ENCODE data around the gene SLC22A12.

SLC22A12 gene

DNA sequence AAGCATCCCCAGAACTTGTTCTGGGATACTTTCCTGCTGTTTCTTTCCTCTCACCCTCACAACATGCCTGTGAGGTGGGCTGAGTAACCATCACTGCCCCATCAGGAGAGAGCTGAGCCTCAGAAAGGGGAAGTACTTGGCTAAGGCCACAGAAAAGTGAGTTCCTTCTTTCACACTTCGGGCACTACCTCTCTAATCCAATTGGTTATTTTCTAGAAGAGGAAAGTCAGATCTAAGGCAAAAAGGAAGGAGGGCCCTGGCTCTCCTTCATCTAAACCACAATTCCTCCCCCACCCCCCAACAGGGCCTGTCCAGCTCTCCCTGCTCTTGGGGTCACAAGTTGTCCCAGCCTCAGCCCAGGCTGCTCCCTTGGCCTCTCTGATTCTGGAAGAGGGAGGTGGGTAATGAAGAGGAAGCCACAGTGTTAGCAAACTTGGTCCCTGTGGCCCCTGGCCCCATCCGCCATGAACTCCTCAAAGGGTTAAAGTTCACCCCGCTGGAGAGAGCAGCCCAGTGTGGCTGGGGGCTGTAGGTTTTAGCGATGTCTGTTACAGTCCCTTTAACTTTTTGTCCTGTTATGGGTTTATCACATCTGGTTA is 34.0 kb downstream of the SLC22A12 start:
- H3K4me3 ChIP-seq (ENCODE audit: low read length in 2 of 2): no peak overlapping the region
- no peak overlapping the region for H3K9ac ChIP-seq (ENCODE audit: low read depth in 1 of 2, low read length in 2 of 2)
- H3K4me1 ChIP-seq (ENCODE audit: control insufficient read depth in 2 of 2, insufficient read depth in 2 of 2, low read length in 2 of 2): peaks cover 5 to 15% of the 10 kb centered on the region in 2 donors
- H3K36me3 ChIP-seq (ENCODE audit: control insufficient read depth in 2 of 2, insufficient read depth in 2 of 2, low read length in 2 of 2): no peaks in the 10 kb centered on the region
- no peaks in the 10 kb centered on the region for H3K27me3 ChIP-seq (ENCODE audit: control insufficient read depth in 2 of 2, insufficient read depth in 2 of 2, low read length in 2 of 2)
- no peak overlapping the region for H3K27ac ChIP-seq (ENCODE audit: low read depth in 2 of 2, low read length in 2 of 2)
- H3K9me3 ChIP-seq (ENCODE audit: control insufficient read depth in 2 of 2, low read length in 2 of 2): no peaks in the 10 kb centered on the region

GRCh38 chr11:64626637-64627036 is 35.6 kb downstream of the SLC22A12 start:
- H3K27me3 ChIP-seq (ENCODE audit: control insufficient read depth in 2 of 2, insufficient read depth in 2 of 2, low read length in 2 of 2): no peaks in the 10 kb centered on the region
- no peak overlapping the region for H3K4me3 ChIP-seq (ENCODE audit: low read length in 2 of 2)
- H3K27ac ChIP-seq (ENCODE audit: low read depth in 2 of 2, low read length in 2 of 2): no peak overlapping the region
- no peak overlapping the region for H3K9ac ChIP-seq (ENCODE audit: low read depth in 1 of 2, low read length in 2 of 2)
- H3K36me3 ChIP-seq (ENCODE audit: control insufficient read depth in 2 of 2, insufficient read depth in 2 of 2, low read length in 2 of 2): no peaks in the 10 kb centered on the region
- H3K4me1 ChIP-seq (ENCODE audit: control insufficient read depth in 2 of 2, insufficient read depth in 2 of 2, low read length in 2 of 2): no peaks in the 10 kb centered on the region
- no peaks in the 10 kb centered on the region for H3K9me3 ChIP-seq (ENCODE audit: control insufficient read depth in 2 of 2, low read length in 2 of 2)

GRCh38 chr11:64627371-64627770 is 36.4 kb downstream of the SLC22A12 start:
- Histone ChIP-seq H3K27me3 (ENCODE audit: control insufficient read depth in 2 of 2, insufficient read depth in 2 of 2, low read length in 2 of 2) (no peaks in the 10 kb centered on the region), H3K9ac (ENCODE audit: low read depth in 1 of 2, low read length in 2 of 2) (no peak overlapping the region), H3K4me3 (ENCODE audit: low read length in 2 of 2) (no peak overlapping the region), H3K36me3 (ENCODE audit: control insufficient read depth in 2 of 2, insufficient read depth in 2 of 2, low read length in 2 of 2) (no peaks in the 10 kb centered on the region), H3K4me1 (ENCODE audit: control insufficient read depth in 2 of 2, insufficient read depth in 2 of 2, low read length in 2 of 2) (no peaks in the 10 kb centered on the region), H3K27ac (ENCODE audit: low read depth in 2 of 2, low read length in 2 of 2) (no peak overlapping the region), H3K9me3 (ENCODE audit: control insufficient read depth in 2 of 2, low read length in 2 of 2) (no peaks in the 10 kb centered on the region)

- Histone ChIP-seq H3K9ac (ENCODE audit: low read depth in 1 of 2, low read length in 2 of 2) (no peak overlapping the region), H3K27me3 (ENCODE audit: control insufficient read depth in 2 of 2, insufficient read depth in 2 of 2, low read length in 2 of 2) (no peaks in the 10 kb centered on the region)
These were observed 37.6 kb downstream of the SLC22A12 start for GRCh38 chr11:64628596-64628995.

DNA sequence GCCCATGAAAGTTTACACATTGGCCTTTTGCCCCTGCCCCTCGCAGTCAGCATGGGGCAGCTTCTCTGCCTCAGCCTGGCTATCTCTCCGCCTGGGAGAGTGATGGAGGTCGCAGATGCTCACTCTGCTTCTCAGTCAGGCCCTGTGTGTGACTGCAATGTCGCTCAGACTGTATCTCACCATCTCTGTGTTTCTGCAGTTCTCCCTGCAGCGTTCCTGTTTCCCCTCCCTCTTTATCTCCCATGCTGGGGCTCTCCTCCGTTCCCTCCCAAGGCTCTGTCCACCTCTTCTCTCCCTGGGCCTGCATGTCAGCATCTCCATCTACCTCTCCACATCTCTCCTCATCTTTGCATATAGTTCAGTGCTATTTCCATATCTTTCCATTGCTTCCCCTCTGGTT is 38.1 kb downstream of the SLC22A12 start:
- H3K36me3 ChIP-seq (ENCODE audit: control insufficient read depth in 2 of 2, insufficient read depth in 2 of 2, low read length in 2 of 2): no peaks in the 10 kb centered on the region
- H3K27me3 ChIP-seq (ENCODE audit: control insufficient read depth in 2 of 2, insufficient read depth in 2 of 2, low read length in 2 of 2): no peaks in the 10 kb centered on the region
- H3K4me1 ChIP-seq (ENCODE audit: control insufficient read depth in 2 of 2, insufficient read depth in 2 of 2, low read length in 2 of 2): no peaks in the 10 kb centered on the region
- no peaks in the 10 kb centered on the region for H3K9me3 ChIP-seq (ENCODE audit: control insufficient read depth in 2 of 2, low read length in 2 of 2)
- H3K4me3 ChIP-seq (ENCODE audit: low read length in 2 of 2): no peak overlapping the region
- no peak overlapping the region for H3K9ac ChIP-seq (ENCODE audit: low read depth in 1 of 2, low read length in 2 of 2)
- H3K27ac ChIP-seq (ENCODE audit: low read depth in 2 of 2, low read length in 2 of 2): no peak overlapping the region

More at GRCh38 chr11:64628596-64628995, 37.6 kb downstream of the SLC22A12 start:
- Histone ChIP-seq H3K27ac (ENCODE audit: low read depth in 2 of 2, low read length in 2 of 2) (no peak overlapping the region), H3K4me3 (ENCODE audit: low read length in 2 of 2) (no peak overlapping the region), H3K9me3 (ENCODE audit: control insufficient read depth in 2 of 2, low read length in 2 of 2) (no peaks in the 10 kb centered on the region), H3K36me3 (ENCODE audit: control insufficient read depth in 2 of 2, insufficient read depth in 2 of 2, low read length in 2 of 2) (no peaks in the 10 kb centered on the region), H3K4me1 (ENCODE audit: control insufficient read depth in 2 of 2, insufficient read depth in 2 of 2, low read length in 2 of 2) (no peaks in the 10 kb centered on the region)

- Histone ChIP-seq H3K9ac (ENCODE audit: low read depth in 1 of 2, low read length in 2 of 2) (no peak overlapping the region), H3K4me1 (ENCODE audit: control insufficient read depth in 2 of 2, insufficient read depth in 2 of 2, low read length in 2 of 2) (no peaks in the 10 kb centered on the region), H3K4me3 (ENCODE audit: low read length in 2 of 2) (no peak overlapping the region), H3K27me3 (ENCODE audit: control insufficient read depth in 2 of 2, insufficient read depth in 2 of 2, low read length in 2 of 2) (no peaks in the 10 kb centered on the region), H3K27ac (ENCODE audit: low read depth in 2 of 2, low read length in 2 of 2) (no peak overlapping the region), H3K36me3 (ENCODE audit: control insufficient read depth in 2 of 2, insufficient read depth in 2 of 2, low read length in 2 of 2) (peaks cover 0 to 2% of the 10 kb centered on the region in 2 donors), H3K9me3 (ENCODE audit: control insufficient read depth in 2 of 2, low read length in 2 of 2) (no peaks in the 10 kb centered on the region)
These were observed 39.0 kb downstream of the SLC22A12 start for GRCh38 chr11:64629796-64630562.

DNA sequence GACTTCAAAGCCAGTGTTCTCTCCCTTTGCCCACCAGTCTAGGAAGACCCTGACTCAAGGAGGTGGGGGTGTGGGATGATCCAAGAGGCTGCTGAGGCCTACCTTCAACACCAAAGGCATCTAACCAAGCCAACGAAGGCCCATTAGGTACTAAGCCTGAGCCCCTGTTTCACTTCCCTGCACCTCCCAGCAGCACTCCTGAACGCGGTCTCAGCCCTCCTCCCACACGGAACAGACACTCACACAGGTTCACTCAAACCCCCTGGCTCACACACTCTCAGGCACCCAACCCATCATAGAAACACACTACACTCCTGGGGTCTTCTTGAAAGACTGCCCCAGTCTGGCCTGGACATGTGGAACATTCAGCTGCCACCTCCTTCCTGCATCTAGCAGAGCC is 40.7 kb downstream of the SLC22A12 start:
- no peak overlapping the region for H3K4me3 ChIP-seq (ENCODE audit: low read length in 2 of 2)
- H3K27me3 ChIP-seq (ENCODE audit: control insufficient read depth in 2 of 2, insufficient read depth in 2 of 2, low read length in 2 of 2): no peaks in the 10 kb centered on the region
- H3K4me1 ChIP-seq (ENCODE audit: control insufficient read depth in 2 of 2, insufficient read depth in 2 of 2, low read length in 2 of 2): no peaks in the 10 kb centered on the region
- no peak overlapping the region for H3K27ac ChIP-seq (ENCODE audit: low read depth in 2 of 2, low read length in 2 of 2)
- H3K9me3 ChIP-seq (ENCODE audit: control insufficient read depth in 2 of 2, low read length in 2 of 2): no peaks in the 10 kb centered on the region
- H3K9ac ChIP-seq (ENCODE audit: low read depth in 1 of 2, low read length in 2 of 2): no peak overlapping the region
- H3K36me3 ChIP-seq (ENCODE audit: control insufficient read depth in 2 of 2, insufficient read depth in 2 of 2, low read length in 2 of 2): peaks cover 0 to 2% of the 10 kb centered on the region in 2 donors

DNA sequence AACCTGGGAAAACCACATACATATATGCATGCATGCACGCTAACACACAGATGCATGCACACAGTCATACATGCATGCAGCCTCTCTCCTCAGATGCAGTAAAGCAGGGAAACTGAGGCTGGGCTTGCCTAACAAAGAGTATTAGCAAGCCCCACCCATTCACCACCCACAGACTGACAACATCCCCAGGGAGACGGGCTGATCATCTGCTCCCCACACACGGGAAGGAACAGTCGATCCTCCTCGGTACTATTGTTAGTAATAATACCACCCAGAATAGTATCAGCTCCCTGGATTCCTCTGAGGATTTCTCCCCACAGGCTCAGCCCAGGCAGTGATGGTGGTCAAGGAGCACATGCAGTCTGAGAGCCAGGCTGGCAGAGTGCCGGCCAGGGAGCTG is 41.2 kb downstream of the SLC22A12 start:
- no peak overlapping the region for H3K27ac ChIP-seq (ENCODE audit: low read depth in 2 of 2, low read length in 2 of 2)
- H3K9me3 ChIP-seq (ENCODE audit: control insufficient read depth in 2 of 2, low read length in 2 of 2): no peaks in the 10 kb centered on the region
- H3K4me1 ChIP-seq (ENCODE audit: control insufficient read depth in 2 of 2, insufficient read depth in 2 of 2, low read length in 2 of 2): no peaks in the 10 kb centered on the region
- H3K9ac ChIP-seq (ENCODE audit: low read depth in 1 of 2, low read length in 2 of 2): no peak overlapping the region
- H3K27me3 ChIP-seq (ENCODE audit: control insufficient read depth in 2 of 2, insufficient read depth in 2 of 2, low read length in 2 of 2): no peaks in the 10 kb centered on the region
- no peak overlapping the region for H3K4me3 ChIP-seq (ENCODE audit: low read length in 2 of 2)
- H3K36me3 ChIP-seq (ENCODE audit: control insufficient read depth in 2 of 2, insufficient read depth in 2 of 2, low read length in 2 of 2): peaks cover 0 to 2% of the 10 kb centered on the region in 2 donors

GRCh38 chr11:64632654-64633053 is 41.6 kb downstream of the SLC22A12 start:
- Histone ChIP-seq H3K9me3 (ENCODE audit: control insufficient read depth in 2 of 2, low read length in 2 of 2) (no peaks in the 10 kb centered on the region), H3K27me3 (ENCODE audit: control insufficient read depth in 2 of 2, insufficient read depth in 2 of 2, low read length in 2 of 2) (no peaks in the 10 kb centered on the region), H3K4me3 (ENCODE audit: low read length in 2 of 2) (no peak overlapping the region), H3K4me1 (ENCODE audit: control insufficient read depth in 2 of 2, insufficient read depth in 2 of 2, low read length in 2 of 2) (peaks cover 2% of the 10 kb centered on the region in 2 donors), H3K36me3 (ENCODE audit: control insufficient read depth in 2 of 2, insufficient read depth in 2 of 2, low read length in 2 of 2) (peaks cover 0 to 2% of the 10 kb centered on the region in 2 donors), H3K27ac (ENCODE audit: low read depth in 2 of 2, low read length in 2 of 2) (no peak overlapping the region), H3K9ac (ENCODE audit: low read depth in 1 of 2, low read length in 2 of 2) (no peak overlapping the region)

- Histone ChIP-seq H3K27ac (ENCODE audit: low read depth in 2 of 2, low read length in 2 of 2) (no peak overlapping the region), H3K27me3 (ENCODE audit: control insufficient read depth in 2 of 2, insufficient read depth in 2 of 2, low read length in 2 of 2) (no peaks in the 10 kb centered on the region), H3K9me3 (ENCODE audit: control insufficient read depth in 2 of 2, low read length in 2 of 2) (no peaks in the 10 kb centered on the region), H3K4me3 (ENCODE audit: low read length in 2 of 2) (no peak overlapping the region), H3K36me3 (ENCODE audit: control insufficient read depth in 2 of 2, insufficient read depth in 2 of 2, low read length in 2 of 2) (peaks cover 0 to 2% of the 10 kb centered on the region in 2 donors), H3K9ac (ENCODE audit: low read depth in 1 of 2, low read length in 2 of 2) (no peak overlapping the region), H3K4me1 (ENCODE audit: control insufficient read depth in 2 of 2, insufficient read depth in 2 of 2, low read length in 2 of 2) (peaks cover 6 to 7% of the 10 kb centered on the region in 2 donors)
These were observed 42.6 kb downstream of the SLC22A12 start for GRCh38 chr11:64633555-64634159.

All from mucosa of rectum (tissue), 2 donors.